IPS-15b (cell line): ENCODE results near the gene PAQR8.
A peak's percentile ranks its signal among the peaks of the same experiment; 100 is the strongest.

ENCODE experiments used
- H3K27me3 ChIP-seq: one replicate; pipeline ENCODE4 v1.6.1; 2013; ENCODE audit warnings: low read length; ENCODE audit not compliant: control insufficient read depth, insufficient read depth
- H3K36me3 ChIP-seq: one replicate; pipeline ENCODE4 v1.6.1; 2013; ENCODE audit warnings: low read length; ENCODE audit not compliant: control insufficient read depth, insufficient read depth
- H3K4me1 ChIP-seq: one replicate; pipeline ENCODE4 v1.6.1; 2013; ENCODE audit warnings: mild to moderate bottlenecking, low read length; ENCODE audit not compliant: control insufficient read depth, insufficient read depth
- H3K4me3 ChIP-seq: one replicate; pipeline ENCODE4 v1.5.1; 2013; ENCODE audit warnings: low read depth, low read length
- H3K9ac ChIP-seq: one replicate; pipeline ENCODE4 v1.6.1; 2013; ENCODE audit warnings: low read depth, mild to moderate bottlenecking, low read length
- H3K9me3 ChIP-seq: one replicate; pipeline ENCODE4 v1.6.1; 2013; ENCODE audit warnings: mild to moderate bottlenecking, low read length; ENCODE audit not compliant: control insufficient read depth, insufficient read depth

PAQR8 gene

GRCh38 chr6:52352239-52353018 lies 9.5 kb upstream of the PAQR8 start:
- H3K27me3 ChIP-seq = no peaks in the 10 kb centered on the region
- peaks cover 4% of the 10 kb centered on the region for H3K4me1 ChIP-seq
- no peak overlapping the region for H3K9ac ChIP-seq
- no peak overlapping the region for H3K4me3 ChIP-seq
- no peaks in the 10 kb centered on the region for H3K9me3 ChIP-seq
- H3K36me3 ChIP-seq = no peaks in the 10 kb centered on the region

- Histone ChIP-seq H3K4me1 (peaks cover 5% of the 10 kb centered on the region), H3K9ac (no peak overlapping the region), H3K9me3 (no peaks in the 10 kb centered on the region)
These were observed 5.9 kb upstream of the PAQR8 start for GRCh38 chr6:52356017-52356416.

GRCh38 chr6:52359403-52359802 lies 2.5 kb upstream of the PAQR8 start:
- peaks cover 5% of the 10 kb centered on the region for H3K4me1 ChIP-seq
- H3K27me3 ChIP-seq = peaks cover 17% of the 10 kb centered on the region
- H3K9ac ChIP-seq = no peak overlapping the region
- no peaks in the 10 kb centered on the region for H3K36me3 ChIP-seq
- H3K9me3 ChIP-seq = no peaks in the 10 kb centered on the region
- no peak overlapping the region for H3K4me3 ChIP-seq

More at GRCh38 chr6:52356017-52356416, 5.9 kb upstream of the PAQR8 start:
- no peaks in the 10 kb centered on the region for H3K36me3 ChIP-seq
- no peak overlapping the region for H3K4me3 ChIP-seq
- H3K27me3 ChIP-seq = peaks cover 2% of the 10 kb centered on the region

- Histone ChIP-seq H3K9ac (no peak overlapping the region), H3K9me3 (no peaks in the 10 kb centered on the region), H3K27me3 (peaks cover 17% of the 10 kb centered on the region), H3K4me3 (no peak overlapping the region), H3K36me3 (no peaks in the 10 kb centered on the region), H3K4me1 (peaks cover 5% of the 10 kb centered on the region)
These were observed 1.9 kb upstream of the PAQR8 start for GRCh38 chr6:52360028-52360427.

- Histone ChIP-seq H3K9me3 (no peaks in the 10 kb centered on the region), H3K9ac (no peak overlapping the region), H3K36me3 (no peaks in the 10 kb centered on the region), H3K4me1 (peaks cover 5% of the 10 kb centered on the region), H3K4me3 (peak overlapping the region; percentile 95), H3K27me3 (peaks cover 17% of the 10 kb centered on the region)
These were observed 1.1 kb upstream of the PAQR8 start for GRCh38 chr6:52360601-52361413.

- H3K27me3 ChIP-seq = peaks cover 17% of the 10 kb centered on the region
- no peaks in the 10 kb centered on the region for H3K9me3 ChIP-seq
- H3K4me1 ChIP-seq = peaks cover 5% of the 10 kb centered on the region
- H3K9ac ChIP-seq = peak overlapping the region; percentile 47
- H3K36me3 ChIP-seq = no peaks in the 10 kb centered on the region
- peak overlapping the region; percentile 95 for H3K4me3 ChIP-seq
These were observed 472 bp upstream of the PAQR8 start for GRCh38 chr6:52361414-52361944.

- H3K4me3 ChIP-seq = peak overlapping the region; percentile 95
- H3K4me1 ChIP-seq = peaks cover 5% of the 10 kb centered on the region
- peaks cover 17% of the 10 kb centered on the region for H3K27me3 ChIP-seq
- H3K9me3 ChIP-seq = no peaks in the 10 kb centered on the region
- no peaks in the 10 kb centered on the region for H3K36me3 ChIP-seq
- peak overlapping the region; percentile 70 for H3K9ac ChIP-seq
These were observed 684 bp downstream of the PAQR8 start for GRCh38 chr6:52362443-52363227.

GRCh38 chr6:52363228-52363867 lies 1.4 kb downstream of the PAQR8 start:
- H3K4me3 ChIP-seq = peak overlapping the region; percentile 95
- peaks cover 17% of the 10 kb centered on the region for H3K27me3 ChIP-seq
- H3K9ac ChIP-seq = no peak overlapping the region
- peaks cover 5% of the 10 kb centered on the region for H3K4me1 ChIP-seq
- no peaks in the 10 kb centered on the region for H3K36me3 ChIP-seq
- H3K9me3 ChIP-seq = no peaks in the 10 kb centered on the region

GRCh38 chr6:52364480-52365166 lies 2.7 kb downstream of the PAQR8 start:
- Histone ChIP-seq H3K36me3 (no peaks in the 10 kb centered on the region), H3K9me3 (no peaks in the 10 kb centered on the region), H3K27me3 (peaks cover 17% of the 10 kb centered on the region), H3K4me1 (peaks cover 5% of the 10 kb centered on the region), H3K4me3 (no peak overlapping the region), H3K9ac (no peak overlapping the region)

- H3K9me3 ChIP-seq = no peaks in the 10 kb centered on the region
- H3K9ac ChIP-seq = no peak overlapping the region
- no peaks in the 10 kb centered on the region for H3K36me3 ChIP-seq
- peaks cover 17% of the 10 kb centered on the region for H3K27me3 ChIP-seq
- peaks cover 5% of the 10 kb centered on the region for H3K4me1 ChIP-seq
- H3K4me3 ChIP-seq = no peak overlapping the region
These were observed 3.4 kb downstream of the PAQR8 start for GRCh38 chr6:52365317-52365716.
